Activated CD8-positive, alpha-beta memory T cell treated with anti-CD3 and anti-CD28 coated beads, Interleukin-2, amount 50 U/mL, for 24 hours (primary cell): ENCODE results near the gene TMCC1.
"Not testable (repeated sequence)": the region's sequence is repeated elsewhere in the genome, so short reads cannot be mapped to it uniquely, and the experiment has no call there.

Experiments
- DNase-seq: peaks from one replicate; pipeline ENCODE4 v3.0.0-alpha.2; 2020; ENCODE audit errors: extremely low read depth

The TMCC1 gene

DNA sequence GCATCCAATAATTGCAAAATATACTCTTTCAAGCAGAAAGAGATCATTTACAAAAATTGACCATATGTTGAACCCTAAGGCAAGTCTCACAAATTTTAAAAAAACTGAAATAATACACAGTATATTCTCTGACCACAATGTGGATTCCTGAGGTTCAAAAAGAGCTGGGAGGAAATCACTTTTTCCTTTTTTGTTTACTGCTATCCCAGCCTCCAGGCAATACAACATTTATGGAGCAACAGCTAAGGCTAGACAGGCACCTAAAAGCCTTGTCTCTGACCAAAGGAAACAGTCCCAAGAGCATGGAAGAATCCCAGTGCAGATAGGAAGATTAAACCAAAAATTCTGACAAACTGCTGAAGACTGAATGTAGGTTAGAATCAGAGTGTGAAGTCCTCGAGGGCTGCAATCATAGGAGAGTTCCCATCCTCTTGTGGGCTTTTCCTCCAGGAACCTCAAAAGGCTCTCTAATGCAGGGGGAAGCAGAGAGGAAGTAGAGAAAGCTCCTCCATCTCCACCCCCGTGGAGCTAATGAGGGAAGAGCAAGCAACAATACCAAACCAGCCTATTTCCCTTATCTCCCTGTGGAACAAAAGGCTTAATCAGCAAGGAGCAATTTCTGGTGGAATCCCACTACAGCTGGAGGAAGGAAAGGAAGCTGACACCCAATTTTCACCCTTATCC is 57.0 kb downstream of the TMCC1 start:
- no peak for DNase-seq

DNA sequence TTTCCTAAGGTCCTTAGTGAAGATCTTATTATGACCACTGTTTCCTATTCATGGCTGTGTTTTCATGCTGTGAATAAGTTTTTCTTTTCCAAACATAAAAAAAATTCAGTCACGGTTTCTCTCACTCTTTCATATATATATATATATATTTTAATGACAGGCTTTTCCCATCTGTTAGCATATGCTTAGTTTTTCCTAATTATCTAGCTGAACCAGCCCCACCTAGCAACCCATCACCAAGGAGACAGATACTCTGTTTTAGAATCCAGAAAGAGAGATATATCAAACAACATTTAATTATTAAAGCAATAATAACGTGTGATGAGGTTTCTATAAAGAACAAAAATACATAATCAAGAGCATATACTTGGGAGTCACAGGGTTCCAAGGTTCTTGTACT is 58.3 kb downstream of the TMCC1 start:
- no peak for DNase-seq

DNA sequence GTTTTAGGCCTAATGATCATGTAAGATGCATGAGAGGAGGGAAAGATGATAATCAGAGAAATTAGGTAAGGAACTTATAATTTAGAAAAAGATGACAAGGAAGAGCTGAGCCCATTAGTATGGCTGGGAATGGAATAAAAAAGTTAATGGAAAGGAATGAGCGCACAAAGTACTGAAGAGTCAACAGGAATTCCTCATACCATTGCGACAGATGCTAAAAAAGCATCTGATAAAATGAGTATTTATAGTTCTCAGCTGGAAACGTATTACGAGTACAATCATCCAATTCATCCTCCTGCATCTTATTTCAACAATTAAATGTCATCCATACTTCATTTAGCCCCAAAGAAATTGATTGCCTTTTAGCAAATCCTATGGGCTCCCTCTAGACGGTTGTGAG is 58.9 kb downstream of the TMCC1 start:
- no peak for DNase-seq

DNA sequence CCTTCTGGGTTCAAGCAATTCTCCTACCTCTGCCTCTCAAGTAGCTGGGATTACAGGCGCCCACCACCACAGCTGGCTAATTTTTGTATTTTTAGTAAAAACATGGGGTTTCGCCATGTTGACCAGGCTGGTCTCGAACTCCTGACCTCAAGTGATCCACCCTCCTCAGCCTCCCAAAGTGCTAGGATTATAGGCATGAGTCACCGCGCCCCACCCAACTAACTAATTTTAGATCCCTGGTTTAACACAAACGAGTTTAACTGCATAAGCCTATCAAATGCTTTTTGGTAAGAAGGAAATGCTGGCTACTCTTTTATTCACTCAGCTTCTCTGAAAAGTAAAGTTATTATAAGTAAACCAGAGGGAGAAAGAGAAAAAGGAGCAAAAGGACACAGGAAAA is 61.6 kb downstream of the TMCC1 start:
- not testable (repeated sequence) for DNase-seq

DNA sequence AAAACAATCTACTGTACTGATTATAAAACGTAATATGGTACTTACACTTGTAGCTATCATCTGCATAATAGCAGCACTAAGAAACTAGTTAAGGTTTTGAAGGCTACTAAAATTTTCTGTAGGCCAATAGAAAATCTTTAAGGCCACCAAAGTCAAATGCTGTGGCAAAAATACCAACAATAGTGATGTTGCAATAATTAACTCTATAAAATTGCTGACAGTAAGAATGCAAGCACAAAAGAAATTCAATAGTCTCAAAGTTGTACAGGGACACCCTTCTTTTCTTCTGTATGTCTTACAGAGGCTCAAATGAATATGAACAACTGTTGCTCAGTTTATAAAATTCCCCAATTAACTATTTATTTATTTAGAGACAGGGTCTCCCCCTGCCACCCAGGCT is 62.0 kb downstream of the TMCC1 start:
- DNase-seq, result no peak

DNA sequence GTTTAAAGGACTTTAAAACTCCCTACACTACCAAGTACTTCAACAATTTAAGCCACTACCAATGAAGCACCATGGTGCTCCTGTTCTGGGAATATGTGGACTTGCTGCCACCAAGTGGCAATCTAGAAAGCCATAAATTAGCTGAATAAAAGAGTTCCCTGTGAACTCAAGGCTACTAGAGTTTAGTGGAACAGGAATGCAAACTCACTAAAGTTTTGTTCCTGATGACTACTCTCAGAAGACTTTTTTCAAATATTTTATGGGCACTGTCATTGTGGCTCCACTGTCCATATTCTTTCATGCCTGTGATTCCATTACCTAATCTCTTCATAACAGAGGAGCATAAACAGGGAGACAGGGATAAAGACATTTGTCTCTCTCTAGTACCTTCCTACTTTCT is 63.9 kb downstream of the TMCC1 start:
- DNase-seq, result no peak

DNA sequence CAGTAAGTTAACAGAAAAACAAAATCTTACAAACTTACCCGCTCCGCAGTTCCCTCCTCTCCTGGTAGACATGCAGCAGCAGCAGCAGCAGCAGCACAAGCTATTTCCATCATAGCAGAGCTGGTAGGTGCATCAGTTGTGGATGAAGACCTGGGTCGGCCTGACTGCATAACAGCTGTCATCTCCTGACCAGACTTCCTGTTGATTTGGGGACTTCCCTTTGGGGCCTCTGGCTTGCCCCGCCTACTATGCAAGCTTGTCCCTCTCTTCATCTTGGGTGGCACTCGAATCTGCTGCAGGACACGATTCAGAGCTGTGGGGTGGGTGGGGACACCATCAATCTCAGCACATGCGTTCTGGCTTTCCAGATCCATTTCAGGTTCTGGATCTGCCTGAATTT is 65.7 kb downstream of the TMCC1 start:
- no peak for DNase-seq

DNA sequence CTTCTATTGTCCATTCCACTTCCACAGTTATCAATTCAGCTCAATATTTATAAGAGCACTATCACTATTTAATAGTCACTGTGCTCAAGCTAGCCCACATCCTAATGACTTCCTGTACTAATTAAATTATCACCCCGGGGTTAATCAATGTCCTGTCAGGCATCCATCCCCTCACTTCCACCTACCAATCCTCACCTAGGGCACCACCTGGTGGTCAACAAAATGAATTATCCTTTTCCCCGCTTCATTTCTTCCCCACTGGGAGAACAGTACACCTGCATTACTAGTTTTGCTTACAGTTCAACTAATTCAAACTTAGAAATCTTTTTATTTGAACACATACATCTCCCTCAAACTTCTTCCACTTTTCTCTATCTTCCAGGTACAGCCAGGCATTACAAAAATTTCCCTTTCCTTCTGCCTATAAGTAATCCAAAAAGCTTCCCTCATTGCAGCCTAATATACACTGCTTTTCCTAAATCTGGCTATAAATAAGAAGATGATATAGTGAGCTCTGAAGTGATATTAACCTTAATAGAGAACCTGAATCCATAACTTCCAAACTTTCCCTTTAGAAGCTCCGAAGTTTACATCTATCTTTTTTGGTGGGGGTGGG is 68.5 kb downstream of the TMCC1 start:
- DNase-seq, result no peak

DNA sequence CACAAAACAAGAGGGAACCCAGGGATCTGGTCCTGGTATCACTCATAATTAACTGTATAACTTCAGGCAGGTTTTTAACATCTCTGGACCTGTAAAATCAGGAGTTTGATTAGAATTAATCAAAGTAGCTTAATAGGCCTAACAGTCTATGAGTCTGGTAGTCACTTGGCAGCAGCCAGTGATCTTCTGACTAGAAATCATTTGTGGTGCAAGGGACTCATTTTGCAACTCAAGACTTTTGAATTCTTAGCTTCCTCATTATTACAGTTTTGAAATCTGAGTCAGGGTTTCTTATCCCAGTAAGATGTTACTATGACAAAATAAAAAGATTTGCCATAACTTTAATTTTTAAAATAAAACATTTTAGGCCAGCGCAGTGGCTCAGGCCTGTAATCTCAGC is 70.8 kb downstream of the TMCC1 start:
- no peak for DNase-seq

DNA sequence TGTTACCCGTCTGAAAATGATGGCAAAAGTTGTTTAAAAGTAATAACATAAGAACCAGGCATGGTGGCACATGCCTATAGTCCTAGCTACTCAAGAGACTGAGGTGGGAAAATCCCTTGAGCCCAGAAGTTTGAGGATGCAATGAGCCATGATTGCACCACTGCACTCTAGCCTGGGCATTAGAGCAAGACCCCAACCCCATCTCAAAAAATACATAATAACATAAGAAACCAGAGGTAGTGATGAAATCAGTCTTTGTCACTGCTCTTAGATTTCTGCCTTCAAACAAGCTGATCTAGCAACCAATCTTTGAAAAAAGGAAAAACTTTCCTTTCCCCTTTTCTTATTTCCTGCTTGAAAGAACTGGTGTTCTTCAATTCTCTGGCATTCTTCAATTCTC is 71.3 kb downstream of the TMCC1 start:
- no peak for DNase-seq

DNA sequence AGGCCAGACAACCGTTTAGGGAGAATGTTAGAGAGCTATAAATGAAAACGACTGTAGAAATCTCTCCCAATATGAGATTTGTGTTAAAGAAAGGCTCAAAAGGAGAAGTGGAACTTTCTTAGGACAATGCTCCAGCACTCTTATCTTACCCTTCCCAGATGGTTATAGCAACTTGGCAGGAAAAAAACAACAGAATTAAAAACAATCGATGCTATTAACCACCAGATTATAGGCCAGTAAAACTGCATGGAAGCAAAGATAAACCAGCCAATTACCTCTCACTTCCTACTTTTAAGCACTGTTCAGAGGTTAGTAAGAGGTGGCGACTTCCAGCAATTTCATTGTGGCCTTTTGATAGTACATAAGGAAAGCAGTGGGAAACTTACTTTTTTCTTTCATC is 72.9 kb downstream of the TMCC1 start:
- DNase-seq, result no peak

DNA sequence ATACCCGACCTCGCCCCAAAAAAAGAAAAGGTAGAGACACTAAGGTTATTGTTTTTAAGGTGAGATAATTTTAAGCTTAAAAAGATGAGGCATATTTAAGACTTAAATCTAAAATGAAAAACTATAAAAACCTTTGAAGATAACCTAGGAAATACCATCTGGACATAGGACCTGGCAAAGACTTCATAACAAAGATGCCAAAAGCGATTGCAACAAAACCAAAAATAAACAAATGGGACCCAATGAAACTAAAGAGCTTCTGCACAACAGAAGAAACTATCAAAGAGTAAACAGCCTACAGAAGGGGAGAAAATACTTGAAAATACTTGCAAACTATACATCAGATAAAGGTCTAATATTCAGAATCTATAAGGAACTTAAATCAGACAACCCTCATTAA is 80.9 kb downstream of the TMCC1 start:
- DNase-seq, result no peak

DNA sequence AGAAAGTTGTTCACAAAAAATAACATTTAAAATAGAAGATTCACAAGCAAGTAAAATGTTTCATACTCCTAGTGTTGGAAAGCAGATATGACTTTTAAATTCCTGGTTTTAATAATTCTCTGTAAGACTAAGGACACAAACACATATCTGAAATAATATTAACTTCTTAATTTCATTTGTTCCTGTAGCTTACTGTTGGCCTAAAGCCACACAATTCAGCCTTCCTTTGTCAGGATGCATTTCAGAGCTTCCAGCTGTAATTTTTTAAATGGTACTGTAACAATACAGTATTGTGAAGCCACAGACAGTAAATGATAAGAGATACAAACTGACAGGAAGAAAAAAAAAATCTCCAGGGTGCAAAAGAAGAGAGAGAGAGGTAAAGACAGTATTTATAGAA is 84.2 kb downstream of the TMCC1 start:
- no peak for DNase-seq

DNA sequence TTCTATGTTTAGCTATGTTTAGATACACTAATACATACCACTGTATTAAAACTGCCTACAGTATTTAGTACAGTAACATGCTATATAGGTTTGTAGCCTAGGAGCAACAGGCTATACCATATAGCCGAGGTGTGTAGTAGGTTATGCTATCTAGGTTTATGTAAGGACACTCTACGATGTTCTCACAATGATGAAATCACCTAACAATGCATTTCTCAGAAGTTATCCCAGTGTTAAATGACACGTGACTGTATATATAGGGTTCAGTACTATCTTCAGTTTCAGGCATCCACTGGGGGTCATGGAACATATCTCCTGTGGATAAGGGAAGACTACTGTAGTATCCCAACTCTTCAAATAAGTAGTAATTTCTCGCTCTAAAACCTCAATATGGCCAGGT is 97.4 kb downstream of the TMCC1 start:
- no peak for DNase-seq

DNA sequence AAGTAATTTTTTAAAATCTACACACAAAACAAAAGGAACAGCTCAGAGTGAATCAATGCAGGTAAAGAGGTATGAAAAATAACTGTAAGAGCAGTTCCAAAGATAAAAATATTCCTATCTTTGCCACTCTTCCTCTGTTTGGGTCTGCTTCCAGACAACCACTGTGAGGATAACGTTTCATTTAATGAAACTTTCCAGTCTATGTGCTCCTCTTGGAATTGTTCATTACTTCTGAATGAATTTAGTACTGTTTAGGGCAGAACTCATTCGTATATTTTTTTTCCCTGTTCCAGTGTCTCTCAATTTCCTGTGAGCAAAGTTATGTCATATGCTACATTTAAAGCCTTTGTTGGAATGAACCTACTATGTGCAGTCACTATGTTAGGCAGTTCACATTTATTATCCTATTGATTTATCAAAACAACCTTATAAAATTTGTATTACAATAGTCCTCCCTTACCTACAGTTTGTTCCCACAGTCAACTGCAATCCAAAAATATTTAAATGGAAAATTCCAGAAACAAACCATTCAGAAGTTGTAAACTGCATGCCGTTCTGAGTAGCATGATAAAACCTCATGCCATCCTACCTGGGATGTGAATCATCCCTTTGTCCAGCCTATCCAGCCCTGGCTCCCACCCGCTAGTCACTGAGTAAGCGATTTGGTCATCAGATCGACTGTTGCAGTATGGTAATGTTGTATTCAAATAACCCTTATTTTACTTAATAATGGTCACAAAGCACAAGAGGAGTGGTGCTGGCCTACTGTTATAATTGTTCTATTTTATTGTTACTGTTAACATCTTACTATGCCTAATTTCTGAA is 98.1 kb downstream of the TMCC1 start:
- DNase-seq, result no peak

DNA sequence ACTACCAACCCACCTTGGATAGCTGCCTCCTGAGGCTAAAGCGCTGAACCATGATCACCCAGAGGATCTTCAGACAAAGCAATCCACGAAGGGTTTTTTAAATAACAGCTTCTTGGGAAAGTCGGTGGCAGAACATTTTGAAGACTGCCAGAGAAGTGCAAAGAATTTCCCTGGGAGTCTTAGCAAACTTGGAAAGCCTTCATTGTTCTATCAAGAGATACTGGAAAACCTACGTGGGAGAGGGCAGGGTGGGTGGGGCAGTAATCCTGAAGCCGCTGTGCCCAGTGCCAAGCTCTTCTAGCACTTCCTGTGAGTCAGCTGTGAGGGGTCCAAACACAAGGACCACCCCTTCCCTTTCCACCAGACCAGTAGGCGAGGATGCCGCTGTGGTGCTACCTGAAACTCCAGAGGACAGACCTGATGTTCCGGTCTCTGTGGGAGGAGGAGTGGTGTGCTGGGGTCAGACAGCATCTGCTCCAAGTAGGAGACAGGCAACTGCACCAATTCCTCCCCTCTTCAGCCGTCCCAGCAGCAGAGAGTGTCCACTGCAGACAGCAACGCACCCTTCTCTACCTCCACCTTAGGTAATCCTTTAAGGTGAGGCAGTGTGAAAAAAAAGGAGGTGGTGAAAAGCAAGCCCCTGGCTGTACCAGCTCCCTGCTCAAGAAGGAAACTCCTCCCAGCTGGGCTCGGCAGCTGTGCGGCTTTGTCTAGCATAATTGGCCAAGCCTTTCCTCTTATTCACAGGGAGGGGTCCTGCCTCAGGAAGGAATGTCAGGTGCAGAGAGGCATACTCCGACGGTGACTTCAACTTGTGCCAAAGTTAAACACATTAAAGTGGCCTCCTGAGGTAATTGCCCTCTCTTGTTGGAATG is 99.0 kb downstream of the TMCC1 start:
- no peak for DNase-seq

DNA sequence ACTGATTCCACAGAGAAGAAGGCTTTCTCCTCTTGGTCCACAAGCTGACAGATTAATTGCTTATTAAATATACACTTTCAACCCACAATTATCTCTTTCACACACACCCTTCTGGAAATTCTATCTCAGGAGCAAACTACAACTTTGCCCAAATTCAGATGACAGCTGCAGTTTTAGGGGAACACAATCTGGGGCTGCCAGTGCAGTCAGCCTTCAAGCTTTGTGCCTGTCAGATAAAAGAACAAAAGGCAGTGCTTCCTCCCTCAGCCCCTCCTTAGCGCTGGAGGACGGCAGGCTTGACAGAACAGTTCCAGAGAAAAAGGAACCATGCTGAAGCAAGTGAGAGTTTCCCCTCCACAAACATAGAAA is 99.6 kb downstream of the TMCC1 start:
- DNase-seq, result no peak

DNA sequence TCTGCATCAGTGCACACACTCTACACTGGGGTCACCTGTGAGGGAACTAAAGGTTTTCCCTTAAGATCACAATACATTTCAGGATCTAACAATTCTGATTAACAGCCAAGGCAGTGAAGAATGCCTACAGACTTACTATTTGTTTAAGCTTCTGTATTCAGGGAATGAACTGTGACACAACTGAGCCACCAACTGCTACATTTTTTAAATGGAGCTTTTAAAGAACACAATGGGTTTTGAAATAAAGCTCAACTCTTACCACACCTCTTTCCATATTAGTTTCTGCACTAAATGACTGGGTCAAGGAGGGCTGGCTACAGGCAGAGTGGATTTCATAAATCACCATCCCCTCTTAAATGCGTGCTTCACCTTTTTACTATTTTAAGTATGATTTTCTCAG is 100.2 kb downstream of the TMCC1 start:
- no peak for DNase-seq

DNA sequence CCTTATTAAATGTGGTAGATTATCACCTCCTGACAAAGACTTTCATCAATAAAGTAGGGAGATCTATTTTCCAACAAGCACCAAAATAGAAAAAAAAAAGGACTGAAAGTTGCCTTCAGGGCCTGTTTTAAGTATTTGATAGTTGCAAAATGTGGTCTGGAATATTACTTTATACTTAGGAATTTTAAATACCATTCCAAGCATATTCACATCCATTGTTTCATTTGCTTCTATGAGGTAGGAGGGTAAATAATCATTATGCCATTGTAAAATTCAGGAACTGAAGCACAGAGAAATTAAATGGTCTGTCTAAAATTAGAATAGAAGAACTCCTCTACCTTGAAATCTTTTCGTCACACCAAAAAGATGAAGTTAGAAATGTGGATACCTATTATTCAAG is 110.0 kb downstream of the TMCC1 start:
- DNase-seq, result no peak

DNA sequence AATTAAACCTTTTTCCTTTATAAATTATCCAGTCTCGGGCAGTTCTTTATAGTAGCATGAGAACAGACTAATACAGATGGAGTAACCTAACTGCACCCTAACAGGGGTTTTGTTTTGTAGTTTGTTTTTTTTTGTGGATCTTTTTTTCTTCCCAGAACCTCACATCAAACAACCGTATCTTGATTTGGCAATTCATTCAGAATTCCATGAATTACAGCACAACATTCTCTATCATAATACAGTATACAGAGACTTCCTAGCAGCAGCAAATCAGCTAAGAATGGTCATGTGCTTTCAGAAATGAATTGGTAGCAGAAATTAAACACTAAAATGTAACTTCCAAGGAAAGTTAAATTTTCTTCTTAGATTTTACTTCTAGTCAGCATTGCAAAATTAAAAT is 114.6 kb downstream of the TMCC1 start:
- no peak for DNase-seq

DNA sequence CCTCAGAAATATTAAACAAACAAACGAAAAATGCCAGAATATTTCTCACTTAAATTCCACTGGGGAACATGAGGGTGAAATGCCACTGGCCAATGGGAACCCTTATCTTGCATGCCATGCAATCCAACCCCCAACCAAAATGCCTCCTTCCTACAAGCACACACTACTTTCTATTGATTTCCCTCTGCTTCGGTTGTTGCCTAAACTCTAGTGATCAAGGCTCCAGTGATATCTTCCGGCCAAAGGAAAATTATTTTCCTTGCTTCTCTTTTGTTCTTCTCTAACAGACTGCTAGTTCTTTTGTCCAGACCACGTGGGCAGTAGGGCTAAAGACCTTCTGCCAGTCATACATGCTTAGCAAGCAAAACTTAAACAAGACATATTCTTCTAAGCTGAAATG is 115.7 kb downstream of the TMCC1 start:
- DNase-seq, result no peak

DNA sequence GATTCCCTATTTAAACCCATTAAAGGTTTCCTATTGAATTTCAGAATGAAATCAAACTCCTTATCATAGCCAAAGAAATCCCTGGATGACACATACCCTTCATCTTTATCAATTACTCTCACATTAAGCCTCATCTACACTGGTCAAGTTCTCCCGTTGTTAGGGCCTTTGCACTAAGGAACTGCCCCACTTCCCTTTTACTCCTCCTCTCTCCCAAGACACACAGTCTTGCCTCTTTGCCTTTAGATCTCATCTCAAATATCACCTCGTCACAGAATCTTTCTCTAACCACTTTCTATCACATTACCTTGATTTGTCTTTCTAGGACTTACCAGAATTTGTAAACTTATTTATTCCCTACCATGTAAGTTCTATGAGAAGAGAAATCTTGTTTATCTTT is 117.6 kb downstream of the TMCC1 start:
- no peak for DNase-seq
